ENCODE measurements around the gene IGF2BP1.
"Not testable (repeated sequence)": the region's sequence is repeated elsewhere in the genome, so short reads cannot be mapped to it uniquely, and the experiment has no call there.

IGF2BP1 gene

DNA sequence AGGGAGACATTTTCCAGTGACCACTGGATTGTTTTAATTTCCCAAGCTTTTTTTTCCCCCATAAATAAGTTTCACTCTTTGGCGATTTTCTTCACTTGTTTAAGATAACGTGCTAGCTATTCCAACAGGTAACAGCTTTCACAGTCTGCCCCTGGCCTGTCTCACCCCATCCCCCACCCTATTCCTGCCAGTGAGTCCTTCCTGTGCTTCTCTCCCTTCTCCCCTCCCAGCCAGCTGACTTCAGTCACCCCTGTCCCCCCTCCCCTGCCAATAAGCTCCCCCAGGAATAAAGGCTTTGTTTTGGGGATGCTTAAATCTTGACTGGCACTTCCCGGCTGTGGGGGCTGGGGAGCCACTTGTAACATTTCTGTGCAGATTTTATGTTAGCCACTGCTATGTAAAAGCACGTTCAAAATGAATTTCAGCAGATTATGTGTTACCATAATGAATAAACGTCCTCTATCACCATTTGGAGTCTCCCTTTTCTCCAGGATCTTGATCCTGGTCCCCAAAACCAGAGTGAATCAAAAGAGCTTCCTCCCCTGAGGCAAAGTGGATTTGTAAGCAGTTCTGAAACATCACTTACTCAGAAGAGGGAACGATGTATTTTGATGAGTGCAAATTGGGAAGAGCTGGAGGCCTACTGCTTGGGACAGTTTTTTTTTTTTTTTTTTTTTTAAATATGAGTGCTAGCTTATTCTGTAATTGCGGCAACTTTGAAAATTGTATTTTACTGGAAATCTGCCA, 58.2 kb downstream of the IGF2BP1 start:
- DNase-seq, result no peak

DNA sequence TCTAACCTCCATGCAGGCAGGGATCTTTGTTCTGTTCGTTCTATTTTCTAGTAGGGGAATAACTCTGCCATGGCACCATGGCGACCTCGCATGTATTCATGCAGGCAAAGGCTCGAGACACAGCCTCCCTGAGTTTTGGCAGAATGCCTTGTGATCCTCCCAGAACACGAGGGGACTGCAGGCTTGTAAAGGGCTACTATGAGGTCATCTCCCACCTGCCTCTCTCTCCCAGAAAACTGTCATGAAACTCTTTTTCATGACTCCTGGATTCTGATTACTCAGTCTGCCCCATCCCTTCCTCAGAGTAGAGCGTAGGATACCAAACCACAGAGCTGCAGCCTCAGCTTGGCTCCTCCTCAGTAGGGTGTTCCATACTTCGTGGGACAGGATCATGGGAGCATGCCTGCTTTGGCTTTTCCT, 64.3 kb downstream of the IGF2BP1 start:
- no peak for DNase-seq

DNA sequence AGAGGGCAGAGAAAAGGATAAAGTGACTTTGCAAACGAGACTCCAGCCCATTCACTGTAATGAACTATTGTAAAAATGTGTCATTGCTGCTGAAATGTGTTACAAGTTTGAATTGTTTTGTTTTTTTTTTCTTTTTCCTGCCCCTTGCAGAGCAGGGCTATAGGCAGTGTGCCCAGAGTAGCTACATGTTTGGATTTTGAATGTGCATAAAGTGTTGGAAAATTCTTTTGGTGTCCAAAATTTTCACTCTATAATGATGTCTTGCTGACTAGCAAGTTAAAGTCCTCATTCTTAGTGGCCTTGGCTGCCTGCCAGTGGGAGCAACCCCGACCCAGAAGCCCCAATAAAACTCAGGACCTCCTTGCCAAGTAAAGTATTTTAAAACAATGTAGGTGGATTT, 66.5 kb downstream of the IGF2BP1 start:
- DNase-seq, result no peak

DNA sequence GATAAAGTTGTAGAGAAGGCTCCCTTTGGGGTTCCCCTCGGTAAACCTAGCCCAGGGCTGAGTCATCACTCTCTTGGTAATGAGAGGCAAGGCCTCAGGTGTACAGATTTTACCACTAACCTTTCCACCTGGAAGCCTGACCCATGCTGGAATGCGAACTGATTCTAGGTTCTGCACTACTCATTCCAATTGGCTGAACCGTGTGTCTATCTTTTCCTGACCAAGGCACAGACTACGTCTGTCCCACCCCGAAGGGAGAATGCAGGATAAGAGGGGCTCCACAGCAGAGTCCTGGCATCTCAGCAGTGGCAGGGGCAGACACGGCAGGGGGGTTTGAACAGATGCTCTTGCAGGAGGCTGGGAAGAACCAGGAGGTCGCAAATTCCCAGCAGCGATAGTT, 70.0 kb downstream of the IGF2BP1 start:
- DNase-seq, result no peak

DNA sequence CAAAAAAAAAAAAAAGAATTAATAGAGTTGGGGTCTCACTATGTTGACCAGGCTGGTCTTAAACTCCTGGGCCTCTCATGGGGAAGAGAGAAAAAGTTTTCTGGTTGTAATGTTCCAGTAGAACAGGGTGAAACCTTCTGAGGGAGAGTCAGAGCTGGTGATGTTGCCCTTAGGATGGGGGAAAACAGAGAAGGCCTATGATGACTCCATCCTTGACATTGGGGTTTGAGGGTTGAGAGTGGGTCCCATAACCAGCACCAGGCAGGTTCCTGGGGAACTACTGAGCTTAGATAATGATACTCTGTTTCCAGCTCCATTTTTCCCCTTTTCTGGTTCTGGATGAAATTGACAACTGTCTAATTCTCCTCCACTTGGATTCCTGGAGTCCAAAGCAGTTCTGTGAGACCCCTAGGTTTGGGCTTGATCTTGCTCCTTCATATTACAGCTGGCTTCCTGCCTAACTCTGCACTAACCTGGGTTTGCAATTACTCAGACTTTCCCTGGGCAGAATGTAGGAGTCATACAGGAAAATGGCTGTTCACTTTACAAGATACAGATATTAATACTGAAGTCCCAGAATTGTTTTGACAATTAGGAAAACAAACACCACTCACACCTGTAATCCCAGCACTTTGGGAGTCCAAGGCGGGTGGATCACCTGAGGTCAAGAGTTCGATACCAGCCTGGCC, 72.5 kb downstream of the IGF2BP1 start:
- DNase-seq, result no peak

DNA sequence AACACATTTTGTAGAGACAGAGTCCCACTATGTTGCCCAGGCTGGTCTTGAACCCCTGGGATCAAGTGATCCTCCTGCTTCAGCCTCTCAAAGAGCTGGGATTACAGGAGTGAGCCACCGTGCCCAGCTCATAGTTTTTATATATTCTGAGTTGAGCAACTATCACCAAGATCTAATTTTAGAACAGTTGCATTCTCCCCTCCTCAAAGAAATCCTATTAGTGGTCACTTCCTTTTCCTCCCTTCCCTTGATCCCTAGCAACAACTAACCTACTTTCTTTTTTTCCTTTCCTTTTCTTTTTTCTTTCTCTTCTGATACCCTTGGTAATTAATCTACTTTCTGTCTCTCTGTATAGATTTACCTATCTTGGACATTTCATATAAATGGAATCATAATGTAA, 73.9 kb downstream of the IGF2BP1 start:
- DNase-seq, result no peak

DNA sequence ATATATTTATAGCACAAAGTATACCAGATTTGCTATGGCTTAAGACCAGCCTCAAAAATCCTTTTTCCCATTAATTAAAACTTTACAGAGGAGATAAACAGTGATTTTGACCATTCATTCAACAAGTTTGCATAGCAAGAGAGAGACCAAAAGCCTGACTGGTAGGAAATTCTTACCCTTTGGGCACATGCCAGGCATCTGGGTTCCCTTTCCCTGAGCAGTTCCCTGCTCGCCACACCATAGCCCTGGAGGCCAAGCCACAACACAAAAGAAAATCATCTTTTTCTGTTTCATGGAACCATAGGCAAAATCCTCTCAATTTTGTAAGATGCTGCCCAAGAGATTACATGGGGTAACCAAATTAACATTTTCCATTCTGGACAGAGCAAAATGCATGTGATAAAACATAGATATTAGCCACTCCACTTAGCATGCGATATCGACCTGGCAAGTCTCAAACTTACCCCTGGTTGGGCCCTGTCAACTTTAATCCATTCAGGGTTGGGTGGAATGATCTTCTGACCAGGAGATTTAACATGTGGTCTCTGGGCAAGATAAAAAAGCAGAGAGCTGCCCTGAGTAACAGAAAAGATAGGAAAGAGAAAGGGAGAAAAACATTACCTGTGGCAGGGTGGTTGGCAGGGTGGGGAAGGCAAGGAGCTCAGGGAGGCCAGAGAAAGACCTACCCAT, 77.8 kb downstream of the IGF2BP1 start:
- DNase-seq, result no peak

DNA sequence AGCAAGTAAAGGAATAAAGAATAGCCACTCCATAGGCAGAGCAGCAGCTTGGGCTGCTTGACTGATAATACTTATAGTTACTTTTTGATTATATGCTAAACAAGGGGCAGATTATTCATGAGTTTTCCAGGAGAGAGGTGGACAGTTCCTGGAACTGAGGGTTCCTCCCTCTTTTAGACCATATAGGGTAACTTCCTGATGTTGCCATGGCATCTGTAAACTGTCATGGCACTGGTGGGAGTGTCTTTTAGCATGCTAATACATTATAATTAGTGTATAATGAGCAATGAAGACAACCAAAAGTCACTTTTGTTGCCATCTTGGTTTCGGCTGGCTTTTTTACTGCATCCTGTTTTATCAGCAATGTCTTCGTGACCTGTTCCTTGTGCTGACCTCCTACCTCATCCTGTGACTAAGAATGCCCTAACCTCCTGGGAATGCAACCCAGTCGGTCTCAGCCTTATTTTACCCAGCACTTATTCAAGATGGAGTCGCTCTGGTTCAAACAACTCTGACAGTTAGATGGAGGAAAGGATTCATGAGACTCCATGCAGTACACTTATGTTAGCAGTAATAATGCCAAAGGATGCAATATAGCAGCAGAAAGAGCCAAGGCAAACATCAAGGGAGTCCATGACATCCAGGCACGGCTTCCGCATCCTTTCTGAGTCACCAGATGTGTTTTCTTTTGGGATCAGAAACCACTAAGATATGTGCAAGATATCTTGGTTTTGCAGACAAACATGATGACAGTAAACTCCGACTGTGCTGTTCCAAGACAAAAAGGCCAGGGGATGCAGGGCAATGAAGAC, 79.6 kb downstream of the IGF2BP1 start:
- DNase-seq, result no peak

DNA sequence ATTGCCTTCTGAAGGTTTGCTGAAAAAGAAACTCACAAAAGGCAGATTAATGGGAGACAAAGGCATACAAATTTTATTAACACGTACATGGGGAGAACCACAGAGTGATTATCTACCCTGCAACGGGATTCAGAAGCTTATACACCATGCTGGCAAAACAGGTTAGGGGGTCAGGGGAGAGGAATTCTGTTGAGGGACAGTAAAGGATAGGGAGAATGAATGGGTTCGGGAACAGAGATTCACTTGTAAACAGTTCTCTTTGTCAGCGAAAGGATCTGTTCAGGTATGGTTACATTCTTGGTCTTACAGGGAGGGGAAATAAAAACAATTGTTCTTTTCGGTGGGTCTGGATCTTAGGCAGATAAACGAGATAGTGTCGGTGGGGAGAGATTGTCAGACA, 81.1 kb downstream of the IGF2BP1 start:
- DNase-seq, result no peak

DNA sequence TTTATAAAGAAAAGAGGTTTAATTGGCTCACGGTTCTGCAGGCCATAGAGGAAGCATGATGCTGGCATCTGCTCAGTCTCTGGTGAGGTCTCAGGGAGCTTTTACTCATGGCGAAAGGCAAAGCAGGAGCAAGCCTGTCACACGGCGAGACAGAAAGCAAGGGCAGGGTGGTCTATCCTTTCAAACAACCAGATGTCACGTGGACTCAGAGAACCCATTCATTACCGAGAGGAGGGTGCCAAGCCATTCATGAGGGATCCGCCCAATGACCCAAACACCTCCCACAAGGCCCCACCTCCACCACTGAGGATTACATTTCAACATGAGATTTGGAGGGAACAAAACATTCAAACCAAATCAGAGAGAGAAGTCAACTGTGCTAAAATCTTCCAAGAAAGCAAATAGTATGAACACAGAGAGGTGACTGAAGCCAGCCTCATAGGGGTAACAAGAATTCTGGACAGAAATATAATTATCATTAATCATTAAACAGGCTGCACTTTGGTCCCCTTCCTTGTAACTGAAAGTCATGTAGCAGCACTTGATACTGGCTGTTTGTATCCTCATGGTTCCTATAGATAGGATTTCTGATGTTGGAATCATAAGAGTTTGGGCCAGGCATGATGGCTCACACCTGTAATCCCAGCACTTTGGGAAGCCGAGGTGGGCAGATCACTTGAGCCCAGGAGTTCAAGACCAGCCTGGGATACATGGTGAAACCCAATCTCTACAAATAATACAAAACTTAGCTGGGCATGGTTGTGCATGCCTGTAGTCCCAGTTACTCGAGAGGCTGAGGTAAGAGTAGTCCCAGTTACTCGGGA, 82.9 kb downstream of the IGF2BP1 start:
- DNase-seq, result no peak

DNA sequence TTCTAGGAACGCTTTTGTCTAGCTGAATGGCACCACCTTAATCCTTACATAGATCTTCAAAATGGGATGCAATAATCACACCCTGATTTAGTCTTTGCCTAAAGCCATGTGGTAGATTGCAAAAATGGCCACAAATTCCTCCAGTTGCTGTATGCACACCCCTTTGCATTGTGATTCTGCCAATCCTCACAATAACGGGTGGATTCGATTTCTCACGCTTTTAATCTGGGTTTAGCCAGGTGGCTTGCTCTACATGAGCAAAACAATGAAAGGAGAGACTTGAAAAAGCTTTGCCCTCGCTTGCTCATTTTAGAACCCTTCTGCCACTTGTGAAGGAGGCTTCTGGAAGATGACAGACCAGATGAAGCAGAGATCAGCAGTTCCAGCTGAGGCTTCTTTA, 85.0 kb downstream of the IGF2BP1 start:
- DNase-seq, result no peak

DNA sequence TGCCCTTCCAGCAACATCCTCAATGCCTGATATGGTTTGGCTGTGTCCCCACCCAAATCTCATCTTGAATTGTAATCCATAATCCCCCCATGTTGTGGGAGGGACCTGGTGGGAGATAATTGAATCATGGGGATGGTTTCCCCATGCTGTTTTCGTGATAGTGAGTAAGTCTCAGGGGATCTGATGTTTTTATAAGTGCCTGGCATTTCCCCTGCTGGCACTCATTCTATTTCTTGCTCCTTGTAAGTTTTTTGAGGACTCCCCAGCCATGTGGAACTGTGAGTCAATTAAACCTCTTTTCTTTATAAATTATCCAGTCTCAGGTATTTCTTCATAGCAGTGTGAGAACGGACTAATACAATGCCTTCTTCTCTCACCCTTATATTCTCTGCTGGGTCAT, 87.9 kb downstream of the IGF2BP1 start:
- DNase-seq, result not testable (repeated sequence)

DNA sequence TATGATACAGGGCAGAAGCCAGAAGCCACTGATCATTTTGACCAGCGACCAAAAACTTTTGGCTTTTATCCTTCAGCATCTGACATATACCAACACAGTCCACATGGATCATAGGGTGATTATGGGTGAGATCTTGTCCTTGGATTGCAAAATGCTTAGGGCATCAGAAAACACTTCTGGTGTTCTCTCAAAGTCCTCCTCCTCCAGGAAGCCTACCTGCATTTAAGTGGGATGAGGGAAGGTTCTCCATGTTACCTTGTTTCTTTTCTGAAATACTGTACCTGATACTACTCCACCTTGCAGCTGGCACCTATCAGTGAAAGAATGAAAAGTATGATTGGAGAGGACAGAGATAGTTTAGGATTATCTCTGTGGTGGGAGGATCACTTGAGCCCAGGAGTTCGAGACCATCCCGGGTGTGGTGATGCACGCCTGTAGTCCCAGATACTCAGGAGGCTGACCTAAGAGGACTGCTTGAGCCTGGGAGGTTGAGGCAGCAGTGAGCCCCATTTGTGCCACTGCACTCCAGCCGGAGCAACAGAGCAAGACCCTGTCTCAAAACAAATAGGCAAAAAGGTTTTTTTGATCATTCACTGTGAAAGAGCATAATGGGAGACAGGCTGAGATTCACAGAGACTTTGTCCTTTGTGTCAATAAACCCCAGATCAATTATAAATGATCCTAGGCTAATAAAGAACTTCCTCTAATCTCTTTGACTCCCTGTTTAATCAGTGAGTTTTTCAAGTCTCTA, 88.6 kb downstream of the IGF2BP1 start:
- no peak for DNase-seq

DNA sequence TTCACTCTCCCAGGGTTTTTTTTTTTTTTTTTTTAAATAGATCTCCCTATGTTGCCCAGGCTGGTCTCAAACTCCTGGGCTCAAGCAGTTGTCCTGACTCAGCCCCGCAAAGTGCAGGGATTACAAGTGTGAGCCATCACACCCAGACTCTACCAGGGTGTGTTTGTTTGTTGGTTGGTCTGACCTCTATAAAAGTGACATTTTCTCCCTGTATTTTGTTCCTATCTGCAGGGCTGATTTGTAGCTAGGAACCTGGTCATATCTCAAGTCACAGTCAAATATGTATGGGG, 89.1 kb downstream of the IGF2BP1 start:
- no peak for DNase-seq

DNA sequence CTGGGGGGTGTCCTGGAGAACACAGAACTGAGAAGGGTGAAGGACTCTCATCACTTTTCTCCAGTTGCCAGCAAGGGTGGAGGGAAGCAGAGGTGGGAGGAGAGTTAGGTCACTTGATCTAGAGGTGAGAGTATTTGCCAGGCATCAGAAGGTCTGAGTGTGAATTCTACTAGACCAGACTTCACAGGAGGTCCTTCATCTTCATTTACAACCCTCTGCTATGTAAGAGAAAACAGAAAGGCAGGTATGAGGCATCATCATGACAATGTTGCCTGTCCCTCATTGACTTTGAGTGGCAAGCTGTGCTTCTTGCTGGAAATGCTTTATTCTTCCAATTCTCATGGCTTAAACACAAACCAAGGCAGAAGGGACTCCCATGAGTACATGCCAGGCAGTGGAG, 89.5 kb downstream of the IGF2BP1 start:
- no peak for DNase-seq

DNA sequence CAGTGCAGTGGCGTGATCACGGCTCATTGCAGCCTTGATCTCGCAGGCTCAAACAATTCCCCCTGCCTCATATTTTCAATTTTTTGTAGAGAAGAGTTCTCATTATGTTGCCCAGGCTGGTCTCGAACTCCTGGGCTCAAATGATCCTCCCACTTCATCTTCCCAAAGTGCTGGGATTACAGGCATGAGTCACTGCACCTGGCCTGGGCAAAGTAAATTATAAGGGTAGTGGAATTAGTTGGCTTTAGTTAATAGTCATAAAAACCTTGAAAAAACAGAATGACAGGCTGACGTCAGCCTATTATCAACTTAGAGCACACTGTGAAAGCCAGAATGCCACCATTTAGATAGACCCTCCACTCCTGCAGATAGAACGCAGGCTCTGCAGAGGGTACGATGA, 91.9 kb downstream of the IGF2BP1 start:
- no peak for DNase-seq

DNA sequence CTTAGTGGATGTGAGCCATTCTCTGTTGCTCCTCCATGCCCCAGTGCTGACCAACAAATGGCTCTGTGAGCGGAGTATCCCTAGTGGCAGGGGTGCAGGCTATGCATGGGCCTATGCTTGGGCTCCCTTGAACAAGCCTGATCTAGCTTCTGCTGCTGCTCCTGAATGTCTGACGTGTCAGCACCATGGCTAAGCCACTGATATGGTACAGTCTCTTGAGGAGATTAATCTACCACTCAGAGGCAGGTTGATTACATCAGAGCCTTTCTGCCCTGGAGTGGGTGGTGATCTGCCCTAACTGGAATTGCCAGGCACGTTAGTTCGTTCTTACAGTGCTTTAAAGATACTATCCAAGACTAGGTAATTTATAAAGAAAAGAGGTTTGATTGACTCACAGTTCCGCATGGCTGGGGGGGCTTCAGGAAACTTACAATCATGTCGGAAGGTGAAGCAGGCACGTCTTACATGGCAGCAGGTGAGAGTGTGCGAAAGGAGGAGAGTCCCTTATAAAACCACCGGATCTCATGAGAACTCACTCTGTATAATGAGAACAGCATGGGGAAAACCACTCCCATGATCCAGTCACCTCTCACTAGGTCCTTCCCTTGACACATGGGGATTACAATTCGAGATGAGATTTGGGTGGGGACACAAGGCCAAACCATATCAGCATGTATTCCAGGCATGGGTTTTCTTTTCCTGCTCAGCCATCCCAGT, 93.9 kb downstream of the IGF2BP1 start:
- DNase-seq, result no peak

DNA sequence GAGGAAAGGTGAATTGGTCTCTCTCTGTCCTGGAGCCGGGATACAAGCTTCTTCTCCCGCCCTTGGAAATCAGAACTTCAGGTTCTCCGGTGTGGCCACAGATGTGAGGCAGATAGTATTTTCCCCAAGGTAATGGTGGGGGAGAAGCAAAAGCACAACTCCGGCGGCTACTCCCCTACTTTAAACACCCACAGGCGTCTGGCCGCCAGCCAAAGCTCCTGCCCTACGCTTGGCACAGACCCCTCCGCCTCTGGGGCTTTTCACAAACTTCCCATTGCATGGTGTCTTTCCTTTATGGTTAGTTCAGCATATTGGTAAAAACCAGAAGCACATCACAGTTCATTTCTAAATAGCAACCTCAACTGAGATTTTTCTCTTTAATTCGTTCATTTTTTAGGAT, 95.9 kb downstream of the IGF2BP1 start:
- no peak for DNase-seq

DNA sequence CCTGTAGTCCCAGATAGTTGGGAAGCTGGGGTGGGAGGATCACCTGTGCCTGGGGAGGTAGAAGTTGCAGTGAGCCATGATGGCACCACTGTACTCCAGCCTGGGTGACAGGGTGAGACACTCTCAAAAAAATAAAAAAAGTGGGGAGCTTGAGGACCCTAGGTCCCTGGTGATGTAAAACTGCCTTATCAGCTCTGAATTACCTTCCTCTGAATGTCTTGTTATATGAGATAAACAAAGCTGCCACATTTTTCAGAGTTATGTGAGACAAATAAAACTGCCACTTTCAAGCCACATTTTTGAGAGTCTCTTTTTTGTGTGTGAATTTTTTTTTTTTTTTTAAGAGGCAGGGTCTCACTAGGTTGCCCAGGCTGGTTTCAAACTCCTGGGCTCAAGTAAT, 103.4 kb downstream of the IGF2BP1 start:
- DNase-seq, result no peak

DNA sequence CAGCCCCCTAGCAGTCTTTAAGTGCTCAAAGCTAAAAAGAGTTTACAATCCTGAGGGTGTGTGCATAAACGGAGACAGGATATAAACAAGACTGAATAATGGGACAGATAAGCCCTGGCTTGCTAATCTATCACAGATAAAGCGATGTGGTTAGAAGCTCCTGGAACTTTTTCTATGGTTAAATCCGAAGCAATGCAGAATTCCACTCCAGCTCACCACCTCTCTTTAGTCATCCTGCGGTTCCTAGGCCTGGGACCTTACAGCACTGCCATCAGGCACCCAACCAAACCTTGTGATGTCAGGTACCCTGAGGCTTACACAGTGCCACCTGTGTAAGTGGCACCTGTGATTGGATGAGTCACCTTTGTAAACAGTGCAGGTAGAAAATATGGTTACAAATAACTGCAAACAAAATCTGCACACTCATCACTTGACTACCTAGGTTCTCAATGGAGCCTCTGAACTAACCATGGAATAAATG, 103.9 kb downstream of the IGF2BP1 start:
- no peak for DNase-seq

DNA sequence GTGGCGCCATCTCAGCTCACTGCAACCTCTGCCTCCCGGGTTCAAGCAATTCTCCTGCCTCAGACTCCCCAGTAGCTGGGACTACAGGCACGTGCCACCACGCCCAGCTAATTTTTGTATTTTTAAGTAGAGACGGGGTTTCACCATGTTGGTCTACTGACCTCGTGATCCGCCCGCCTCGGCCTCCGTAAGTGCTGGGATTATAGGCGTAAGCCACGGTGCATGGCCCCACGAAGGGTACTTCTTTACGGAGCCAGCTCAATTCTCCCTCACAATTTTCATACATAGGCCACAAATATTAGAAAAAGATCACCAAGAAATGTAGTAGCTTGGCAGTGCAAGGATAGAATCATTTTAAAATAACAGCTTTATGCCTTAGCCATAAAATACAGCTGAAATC, 106.2 kb downstream of the IGF2BP1 start:
- DNase-seq, result not testable (repeated sequence)

Data from activated effector memory CD4-positive, alpha-beta T cell treated with anti-CD3 and anti-CD28 coated beads, Interleukin-2, amount 50 U/mL, for 16 hours (primary cell).